OCI-LY3 (cell line): Measurements from ENCODE around the gene M1AP.

ENCODE experiments used
- EZH2phosphoT487 ChIP-seq: fragments of 200-600 bp; shearing (Covaris generic); IDR thresholded peaks from 2 replicates; pipeline ENCODE4 v1.6.1; 2018; ENCODE audit warnings: antibody characterized with exemption, mixed run types, low read depth
- TF ChIP-seq, protein P1 (sequence below): fragments of 200-600, 300-600 bp; sonication (generic); IDR thresholded peaks from 2 replicates; pipeline ENCODE4 v1.5.1; 2014; ENCODE audit warnings: antibody characterized with exemption, low read length, low read depth

- TF ChIP-seq, protein P1, sequence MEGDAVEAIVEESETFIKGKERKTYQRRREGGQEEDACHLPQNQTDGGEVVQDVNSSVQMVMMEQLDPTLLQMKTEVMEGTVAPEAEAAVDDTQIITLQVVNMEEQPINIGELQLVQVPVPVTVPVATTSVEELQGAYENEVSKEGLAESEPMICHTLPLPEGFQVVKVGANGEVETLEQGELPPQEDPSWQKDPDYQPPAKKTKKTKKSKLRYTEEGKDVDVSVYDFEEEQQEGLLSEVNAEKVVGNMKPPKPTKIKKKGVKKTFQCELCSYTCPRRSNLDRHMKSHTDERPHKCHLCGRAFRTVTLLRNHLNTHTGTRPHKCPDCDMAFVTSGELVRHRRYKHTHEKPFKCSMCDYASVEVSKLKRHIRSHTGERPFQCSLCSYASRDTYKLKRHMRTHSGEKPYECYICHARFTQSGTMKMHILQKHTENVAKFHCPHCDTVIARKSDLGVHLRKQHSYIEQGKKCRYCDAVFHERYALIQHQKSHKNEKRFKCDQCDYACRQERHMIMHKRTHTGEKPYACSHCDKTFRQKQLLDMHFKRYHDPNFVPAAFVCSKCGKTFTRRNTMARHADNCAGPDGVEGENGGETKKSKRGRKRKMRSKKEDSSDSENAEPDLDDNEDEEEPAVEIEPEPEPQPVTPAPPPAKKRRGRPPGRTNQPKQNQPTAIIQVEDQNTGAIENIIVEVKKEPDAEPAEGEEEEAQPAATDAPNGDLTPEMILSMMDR: no peak
- no peak for TF ChIP-seq EZH2phosphoT487
Measured at GRCh38 chr2:74548285-74548899, 99.7 kb downstream of the M1AP start.
